Endodermal cell (in vitro differentiated cells): ENCODE measurements around the gene SCFD2. TPM values are rescaled to one million over a fixed set of nuclear protein-coding genes. Genes with fewer than 3 reads are reported as not detected.
A peak's percentile ranks its signal among the peaks of the same experiment; 100 is the strongest.

ENCODE experiments used
- DNase-seq: peaks from one replicate; pipeline ENCODE4 v3.0.0-alpha.2; 2017
- H3K27ac ChIP-seq: 2 replicates; pipeline ENCODE4 v1.5.1; 2013; ENCODE audit warnings: mild to moderate bottlenecking, low read depth, low read length, moderate library complexity
- H3K27me3 ChIP-seq: 2 replicates; pipeline ENCODE4 v1.6.1; 2013; ENCODE audit warnings: mild to moderate bottlenecking, low read length, moderate library complexity; ENCODE audit not compliant: insufficient read depth, control insufficient read depth, poor library complexity, severe bottlenecking
- H3K36me3 ChIP-seq: 2 replicates; pipeline ENCODE4 v1.7.0; 2013; ENCODE audit warnings: mild to moderate bottlenecking, low read length, moderate library complexity; ENCODE audit not compliant: control insufficient read depth, insufficient read depth
- H3K4me1 ChIP-seq: one replicate; pipeline ENCODE4 v1.7.0; 2013; ENCODE audit warnings: low read length; ENCODE audit not compliant: control insufficient read depth, insufficient read depth
- H3K4me3 ChIP-seq: 2 replicates; pipeline ENCODE4 v1.5.1; 2013; ENCODE audit warnings: mild to moderate bottlenecking, low read length, moderate library complexity
- H3K9ac ChIP-seq: 2 replicates; pipeline ENCODE4 v1.6.1; 2013; ENCODE audit warnings: mild to moderate bottlenecking, low read length, moderate library complexity; ENCODE audit not compliant: poor library complexity, severe bottlenecking; ENCODE audit errors: extremely low read depth
- H3K9me3 ChIP-seq: 2 replicates; pipeline ENCODE4 v1.6.1; 2013; ENCODE audit warnings: mild to moderate bottlenecking, low read length, moderate library complexity; ENCODE audit not compliant: control insufficient read depth
- H3K27ac Mint-ChIP-seq: 2 replicates; pipeline ENCODE4 v1.8.0; 2020; ENCODE audit warnings: mixed read lengths
- H3K27me3 Mint-ChIP-seq: 2 replicates; pipeline ENCODE4 v1.8.0; 2021; ENCODE audit warnings: mild to moderate bottlenecking, mixed read lengths; ENCODE audit not compliant: insufficient read depth
- H3K36me3 Mint-ChIP-seq: 2 replicates; pipeline ENCODE4 v1.8.0; 2020; ENCODE audit warnings: low read depth, mixed read lengths
- H3K4me1 Mint-ChIP-seq: 2 replicates; pipeline ENCODE4 v1.8.0; 2020; ENCODE audit warnings: mixed read lengths
- H3K4me3 Mint-ChIP-seq: 2 replicates; pipeline ENCODE4 v1.8.0; 2020; ENCODE audit warnings: mild to moderate bottlenecking, moderate library complexity, mixed read lengths
- H3K9me3 Mint-ChIP-seq: 2 replicates; pipeline ENCODE4 v1.8.0; 2020; ENCODE audit warnings: mild to moderate bottlenecking, mixed read lengths
- WGBS, 2 experiments: methylation state at CpG; one replicate each; pipeline versions ENCODE4 v1.1.5 to v1.1.7; 2013; ENCODE audit warnings: missing lambda C conversion rate in 2 of 2, mixed read lengths in 1 of 2; ENCODE audit not compliant: insufficient coverage in 1 of 2, insufficient read length in 1 of 2; 5-methylcytosine and 5-hydroxymethylcytosine counted together
- total RNA-seq, 2 donors: library from RNA; stranded (reverse); fragmentation: NEBNext Ultra II Directional in 1 of 2; extraction: Animal tissue kit (Norgen Biotek cat#: 25700) in 1 of 2; gene quantifications; 2 replicates in 1 of 2; 3 replicates in 1 of 2; pipeline ENCODE4 v1.2.1, GENCODE V29; 2021
- TF ChIP-seq, protein P1 (sequence below): fragments of 200-600 bp; sonication (generic); conservative IDR thresholded peaks from 2 replicates; pipeline ENCODE4 v1.5.0; 2021; ENCODE audit warnings: antibody characterized with exemption, mild to moderate bottlenecking

SCFD2 gene
- total RNA-seq, 2 donors from 2014 or later: 5.7 to 6.5 TPM

- Mint-ChIP-seq H3K27ac (no peak overlapping the region), H3K36me3 (no peaks in the 10 kb centered on the region), H3K4me3 (no peak overlapping the region), H3K27me3 (peaks cover 15% of the 10 kb centered on the region), H3K9me3 (no peaks in the 10 kb centered on the region), H3K4me1 (peaks cover 41% of the 10 kb centered on the region)
- no peak overlapping the region for H3K27ac ChIP-seq
- peak; percentile 40 for DNase-seq
- no peaks in the 10 kb centered on the region for H3K9me3 ChIP-seq
- H3K4me1 ChIP-seq: peaks cover 29% of the 10 kb centered on the region
- no peaks in the 10 kb centered on the region for H3K36me3 ChIP-seq
- TF ChIP-seq, protein P1, sequence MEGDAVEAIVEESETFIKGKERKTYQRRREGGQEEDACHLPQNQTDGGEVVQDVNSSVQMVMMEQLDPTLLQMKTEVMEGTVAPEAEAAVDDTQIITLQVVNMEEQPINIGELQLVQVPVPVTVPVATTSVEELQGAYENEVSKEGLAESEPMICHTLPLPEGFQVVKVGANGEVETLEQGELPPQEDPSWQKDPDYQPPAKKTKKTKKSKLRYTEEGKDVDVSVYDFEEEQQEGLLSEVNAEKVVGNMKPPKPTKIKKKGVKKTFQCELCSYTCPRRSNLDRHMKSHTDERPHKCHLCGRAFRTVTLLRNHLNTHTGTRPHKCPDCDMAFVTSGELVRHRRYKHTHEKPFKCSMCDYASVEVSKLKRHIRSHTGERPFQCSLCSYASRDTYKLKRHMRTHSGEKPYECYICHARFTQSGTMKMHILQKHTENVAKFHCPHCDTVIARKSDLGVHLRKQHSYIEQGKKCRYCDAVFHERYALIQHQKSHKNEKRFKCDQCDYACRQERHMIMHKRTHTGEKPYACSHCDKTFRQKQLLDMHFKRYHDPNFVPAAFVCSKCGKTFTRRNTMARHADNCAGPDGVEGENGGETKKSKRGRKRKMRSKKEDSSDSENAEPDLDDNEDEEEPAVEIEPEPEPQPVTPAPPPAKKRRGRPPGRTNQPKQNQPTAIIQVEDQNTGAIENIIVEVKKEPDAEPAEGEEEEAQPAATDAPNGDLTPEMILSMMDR: no peak
- 91% methylated on average over 4 to 5 of the region's 5 CpGs for WGBS, 2 experiments
- no peak overlapping the region for H3K9ac ChIP-seq
- no peaks in the 10 kb centered on the region for H3K27me3 ChIP-seq
- no peak overlapping the region for H3K4me3 ChIP-seq
Measured at GRCh38 chr4:52874948-52875347, 490.9 kb downstream of the SCFD2 start.

DNA sequence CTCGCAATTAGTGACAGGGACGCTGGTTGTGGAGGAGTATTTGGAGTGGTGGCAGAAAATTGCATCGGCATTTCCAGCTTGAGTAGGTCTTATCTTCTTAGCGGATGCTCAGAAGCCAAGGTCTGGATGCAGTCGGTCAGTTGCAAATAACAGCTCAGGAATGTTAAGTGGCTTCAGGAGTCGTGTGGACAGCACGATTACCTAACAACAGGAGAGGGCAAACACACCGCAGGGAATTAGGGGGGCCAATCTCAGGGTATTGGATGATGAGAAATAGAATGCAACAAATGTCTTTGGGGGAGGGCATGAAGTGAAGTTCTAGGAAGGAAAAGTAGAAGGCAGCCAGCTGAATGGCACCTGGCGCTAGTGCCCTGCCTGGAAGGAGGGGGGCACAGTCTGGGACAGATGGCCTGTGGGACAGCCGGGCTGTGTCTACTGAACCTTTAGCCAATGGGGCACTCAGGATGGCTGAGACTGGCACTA lies 492.0 kb downstream of the SCFD2 start:
- Mint-ChIP-seq H3K36me3 (no peaks in the 10 kb centered on the region), H3K4me1 (peaks cover 41% of the 10 kb centered on the region), H3K9me3 (no peaks in the 10 kb centered on the region), H3K27me3 (peaks cover 15% of the 10 kb centered on the region), H3K4me3 (peak overlapping the region; percentile 28), H3K27ac (peak overlapping the region; percentile 75)
- 3 to 5% methylated on average over 8 to 10 of the region's 10 CpGs for WGBS, 2 experiments
- peak overlapping the region; percentile 28 for H3K9ac ChIP-seq
- no peaks in the 10 kb centered on the region for H3K36me3 ChIP-seq
- no peaks in the 10 kb centered on the region for H3K27me3 ChIP-seq
- DNase-seq: peak; percentile 92
- H3K4me1 ChIP-seq: peaks cover 26% of the 10 kb centered on the region
- TF ChIP-seq, protein P1: no peak
- peak overlapping the region; percentile 73 for H3K4me3 ChIP-seq
- H3K9me3 ChIP-seq: no peaks in the 10 kb centered on the region
- H3K27ac ChIP-seq: peak overlapping the region; percentile 85

DNA sequence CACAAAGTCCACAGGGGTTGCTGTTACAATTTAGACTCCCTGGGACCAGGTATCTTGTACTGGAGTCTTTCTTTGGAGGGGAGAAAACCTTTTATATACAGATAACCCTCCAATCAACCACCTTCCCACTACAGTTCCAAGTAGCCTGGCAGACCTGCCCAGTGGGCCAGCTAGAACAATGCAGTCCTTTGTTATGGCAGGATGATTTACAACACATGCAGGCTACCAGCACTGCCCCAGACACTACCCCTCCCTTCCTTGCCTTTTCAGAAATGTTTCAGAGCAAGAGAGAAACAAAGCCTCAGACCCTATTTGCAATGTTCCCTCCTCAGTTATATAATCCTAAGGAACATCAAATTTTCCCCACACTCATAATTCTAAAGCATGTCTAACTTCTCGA lies 492.7 kb downstream of the SCFD2 start:
- no peaks in the 10 kb centered on the region for H3K27me3 ChIP-seq
- Mint-ChIP-seq H3K36me3 (no peaks in the 10 kb centered on the region), H3K27me3 (peaks cover 15% of the 10 kb centered on the region), H3K27ac (peak overlapping the region; percentile 36), H3K4me3 (no peak overlapping the region), H3K4me1 (peaks cover 43% of the 10 kb centered on the region), H3K9me3 (no peaks in the 10 kb centered on the region)
- no peaks in the 10 kb centered on the region for H3K36me3 ChIP-seq
- DNase-seq: peak; percentile 35
- peaks cover 25% of the 10 kb centered on the region for H3K4me1 ChIP-seq
- WGBS, 2 experiments: 50% methylated on average over 1 of the region's 1 CpG; no CpG with 5 or more reads in 1 of the 2 experiments
- no peaks in the 10 kb centered on the region for H3K9me3 ChIP-seq
- peak overlapping the region; percentile 85 for H3K27ac ChIP-seq
- TF ChIP-seq, protein P1: no peak
- peak overlapping the region; percentile 73 for H3K4me3 ChIP-seq
- H3K9ac ChIP-seq: peak overlapping the region; percentile 28
